OCI-LY1 (cell line): ENCODE data around the gene CMIP.

Source experiments
- H2AFZ ChIP-seq: fragments of 200-600 bp; sonication (generic), shearing (Covaris generic); 2 replicates; pipeline ENCODE4 v1.6.0; 2014; ENCODE audit warnings: antibody characterized with exemption, mild to moderate bottlenecking, low read length
- H3F3A ChIP-seq: fragments of 200-600 bp; sonication (generic), shearing (Covaris generic); 2 replicates; pipeline ENCODE4 v1.6.0; 2014; ENCODE audit warnings: mild to moderate bottlenecking, antibody characterized with exemption, low read length, moderate library complexity; ENCODE audit not compliant: insufficient read depth
- H3K27ac ChIP-seq: fragments of 200-600 bp; sonication (generic); 2 replicates; pipeline ENCODE4 v1.5.1; 2014; ENCODE audit warnings: low read length, mixed run types, mild to moderate bottlenecking, low read depth; ENCODE audit not compliant: poor library complexity, severe bottlenecking
- H3K27me3 ChIP-seq: fragments of 200-600 bp; sonication (generic); 2 replicates; pipeline ENCODE4 v1.6.0; 2014; ENCODE audit warnings: antibody characterized with exemption, mild to moderate bottlenecking, low read length, moderate library complexity; ENCODE audit not compliant: insufficient read depth
- H3K36me3 ChIP-seq: fragments of 200-600 bp; sonication (generic); 2 replicates; pipeline ENCODE4 v1.6.1; 2014; ENCODE audit warnings: mild to moderate bottlenecking, antibody characterized with exemption, low read length, moderate library complexity, mixed read lengths; ENCODE audit not compliant: insufficient read depth
- H3K4me1 ChIP-seq: fragments of 200-600 bp; sonication (generic); 2 replicates; pipeline ENCODE4 v1.5.1; 2014; ENCODE audit warnings: mild to moderate bottlenecking, low read length, moderate library complexity; ENCODE audit not compliant: insufficient read depth, severe bottlenecking
- H3K4me2 ChIP-seq: fragments of 200-600 bp; sonication (generic), shearing (Covaris generic); 2 replicates; pipeline ENCODE4 v1.6.1; 2014; ENCODE audit warnings: low read length
- H3K4me3 ChIP-seq: fragments of 200-600 bp; sonication (generic); 2 replicates; pipeline ENCODE4 v1.5.1; 2014; ENCODE audit warnings: low read length, low read depth, mild to moderate bottlenecking, mixed read lengths; ENCODE audit not compliant: poor library complexity, severe bottlenecking
- H3K79me2 ChIP-seq: fragments of 200-600 bp; shearing (Covaris generic); 2 replicates; pipeline ENCODE4 v1.6.1; 2016; ENCODE audit warnings: mixed run types, low read length, mixed read lengths; ENCODE audit not compliant: insufficient read depth
- H3K9ac ChIP-seq: fragments of 200-600 bp; sonication (generic), shearing (Covaris generic); 2 replicates; pipeline ENCODE4 v1.6.1; 2014; ENCODE audit warnings: mild to moderate bottlenecking, low read length, mixed read lengths
- H3K9me2 ChIP-seq: fragments of 200-600 bp; sonication (generic), shearing (Covaris generic); 2 replicates; pipeline ENCODE4 v1.6.1; 2014; ENCODE audit warnings: low read depth, mild to moderate bottlenecking, low read length, mixed read lengths
- H3K9me3 ChIP-seq: fragments of 200-600 bp; shearing (Covaris generic); 2 replicates; pipeline ENCODE4 v1.6.1; 2014; ENCODE audit warnings: low read length, mixed read lengths
- H4K20me1 ChIP-seq: fragments of 200-600 bp; sonication (generic), shearing (Covaris generic); 2 replicates; pipeline ENCODE4 v1.6.0; 2016; ENCODE audit warnings: mild to moderate bottlenecking, low read length; ENCODE audit not compliant: insufficient read depth
- CTCF ChIP-seq: fragments of 200-600 bp; sonication (generic), shearing (Covaris generic); IDR thresholded peaks from 2 replicates; pipeline ENCODE4 v1.5.1; 2017; ENCODE audit warnings: mild to moderate bottlenecking, antibody characterized with exemption, low read length, moderate library complexity, mixed read lengths
- EZH2 ChIP-seq: fragments of 200-600 bp; sonication (generic), shearing (Covaris generic); IDR thresholded peaks from 2 replicates; pipeline ENCODE4 v1.8.0; 2017; ENCODE audit warnings: borderline replicate concordance, mixed run types, mild to moderate bottlenecking, antibody characterized with exemption, low read length, moderate library complexity, mixed read lengths

Gene CMIP

GRCh38 chr16:81639931-81640680 is 195.5 kb downstream of the CMIP start:
- Histone ChIP-seq H3K36me3 (peaks cover 10% of the 10 kb centered on the region; the same call in 1 of the 2 replicates), H3K4me2 (no peak overlapping the region), H3K27me3 (no peaks in the 10 kb centered on the region), H3K79me2 (no peaks in the 10 kb centered on the region), H4K20me1 (no peaks in the 10 kb centered on the region), H3K27ac (peak overlapping the region; percentile 14), H3F3A (no peaks in the 10 kb centered on the region), H3K4me3 (no peak overlapping the region), H2AFZ (no peak overlapping the region), H3K9me3 (no peaks in the 10 kb centered on the region), H3K9ac (no peak overlapping the region), H3K9me2 (no peaks in the 10 kb centered on the region), H3K4me1 (no peaks in the 10 kb centered on the region)
- TF ChIP-seq CTCF = no peak
- no peak for TF ChIP-seq EZH2

- Histone ChIP-seq H3K4me3 (no peak overlapping the region), H3K9ac (no peak overlapping the region), H3K9me2 (no peaks in the 10 kb centered on the region), H4K20me1 (no peaks in the 10 kb centered on the region), H3K27me3 (no peaks in the 10 kb centered on the region), H3K79me2 (no peaks in the 10 kb centered on the region), H3K9me3 (no peaks in the 10 kb centered on the region), H3K27ac (peak overlapping the region; percentile 14), H3K36me3 (peaks cover 10% of the 10 kb centered on the region; the same call in 1 of the 2 replicates), H2AFZ (no peak overlapping the region), H3K4me2 (no peak overlapping the region), H3F3A (no peaks in the 10 kb centered on the region), H3K4me1 (no peaks in the 10 kb centered on the region)
- TF ChIP-seq CTCF (no peak), EZH2 (no peak)
Observed at GRCh38 chr16:81640681-81641070, 196.1 kb downstream of the CMIP start.

- H3K36me3 ChIP-seq = peaks cover 10% of the 10 kb centered on the region
Observed at GRCh38 chr16:81641395-81642106, 196.9 kb downstream of the CMIP start.

More at GRCh38 chr16:81641395-81642106, 196.9 kb downstream of the CMIP start:
- H3K9ac ChIP-seq = no peak overlapping the region
- H4K20me1 ChIP-seq = no peaks in the 10 kb centered on the region
- no peaks in the 10 kb centered on the region for H3K79me2 ChIP-seq
- no peaks in the 10 kb centered on the region for H3K9me2 ChIP-seq
- H3K9me3 ChIP-seq = no peaks in the 10 kb centered on the region
- H3K4me2 ChIP-seq = no peak overlapping the region
- H3K4me3 ChIP-seq = no peak overlapping the region
- TF ChIP-seq CTCF (no peak), EZH2 (no peak)
- H3K4me1 ChIP-seq = peaks cover under 1% of the 10 kb centered on the region
- no peak overlapping the region for H3K27ac ChIP-seq
- no peaks in the 10 kb centered on the region for H3F3A ChIP-seq
- H3K27me3 ChIP-seq = no peaks in the 10 kb centered on the region
- no peak overlapping the region for H2AFZ ChIP-seq
